ENCODE data around the gene HIPK3. TPM values are rescaled to one million over a fixed set of nuclear protein-coding genes. Genes with fewer than 3 reads are reported as not detected.

HIPK3 gene
- polyA plus RNA-seq, 1 donor (not counting 4 experiments of a cell fraction or from before 2014, with no cell fraction given), result 37.3 TPM

- FAIRE-seq, result no peak
- H3K27ac ChIP-seq (ENCODE audit: control insufficient read depth, insufficient read depth, low read length), result no peak overlapping the region
Observed at GRCh38 chr11:33324302-33324985, 67.3 kb downstream of the HIPK3 start.

GRCh38 chr11:33325451-33325850, 68.3 kb downstream of the HIPK3 start:
- H3K9me3 ChIP-seq (ENCODE audit: control insufficient read depth, low read depth, low read length), result no peaks in the 10 kb centered on the region
- no peak overlapping the region for H3K27ac ChIP-seq (ENCODE audit: control insufficient read depth, insufficient read depth, low read length)
- H4K20me1 ChIP-seq (ENCODE audit: control insufficient read depth, extremely low read depth, insufficient read depth, low read length), result peaks cover 11% of the 10 kb centered on the region
- no peaks in the 10 kb centered on the region for H3K9me1 ChIP-seq (ENCODE audit: control insufficient read depth, extremely low read depth, insufficient read depth, low read length)
- H3K9ac ChIP-seq (ENCODE audit: control insufficient read depth, extremely low read depth, insufficient read depth, low read length), result no peak overlapping the region
- H2AFZ ChIP-seq (ENCODE audit: control insufficient read depth, low read length), result no peak overlapping the region
- TF ChIP-seq EZH2 (IDR thresholded peaks at IDR 0.05; ENCODE audit: low read length), result no peak
- TF ChIP-seq, protein P1, sequence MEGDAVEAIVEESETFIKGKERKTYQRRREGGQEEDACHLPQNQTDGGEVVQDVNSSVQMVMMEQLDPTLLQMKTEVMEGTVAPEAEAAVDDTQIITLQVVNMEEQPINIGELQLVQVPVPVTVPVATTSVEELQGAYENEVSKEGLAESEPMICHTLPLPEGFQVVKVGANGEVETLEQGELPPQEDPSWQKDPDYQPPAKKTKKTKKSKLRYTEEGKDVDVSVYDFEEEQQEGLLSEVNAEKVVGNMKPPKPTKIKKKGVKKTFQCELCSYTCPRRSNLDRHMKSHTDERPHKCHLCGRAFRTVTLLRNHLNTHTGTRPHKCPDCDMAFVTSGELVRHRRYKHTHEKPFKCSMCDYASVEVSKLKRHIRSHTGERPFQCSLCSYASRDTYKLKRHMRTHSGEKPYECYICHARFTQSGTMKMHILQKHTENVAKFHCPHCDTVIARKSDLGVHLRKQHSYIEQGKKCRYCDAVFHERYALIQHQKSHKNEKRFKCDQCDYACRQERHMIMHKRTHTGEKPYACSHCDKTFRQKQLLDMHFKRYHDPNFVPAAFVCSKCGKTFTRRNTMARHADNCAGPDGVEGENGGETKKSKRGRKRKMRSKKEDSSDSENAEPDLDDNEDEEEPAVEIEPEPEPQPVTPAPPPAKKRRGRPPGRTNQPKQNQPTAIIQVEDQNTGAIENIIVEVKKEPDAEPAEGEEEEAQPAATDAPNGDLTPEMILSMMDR (optimal IDR thresholded peaks at IDR 0.05 in 1 of 3, IDR thresholded peaks at IDR 0.05 in 1 of 3, conservative IDR thresholded peaks at IDR 0.05 in 1 of 3; ENCODE audit: extremely low read depth in 1 of 3, insufficient read depth in 2 of 3, low read length in 3 of 3), result no peak
- no peaks in the 10 kb centered on the region for H3K27me3 ChIP-seq (ENCODE audit: control insufficient read depth, extremely low read depth, insufficient read depth, low read length)
- H3K4me2 ChIP-seq (ENCODE audit: control insufficient read depth, extremely low read depth, insufficient read depth, low read depth, low read length), result no peak overlapping the region
- dilution Hi-C loops (cut with MboI; ENCODE audit: extremely low pct_ligation_motif_present, low sequenced_read_pairs), result no loop called here
- FAIRE-seq (no peak), DNase-seq (ENCODE audit: low read depth, low spot score) (no peak)
- no peaks in the 10 kb centered on the region for H3K4me1 ChIP-seq (ENCODE audit: control insufficient read depth, extremely low read depth, insufficient read depth, low read length)
- H3K4me3 ChIP-seq (ENCODE audit: control insufficient read depth in 2 of 3, extremely low read depth in 1 of 3, insufficient read depth in 2 of 3, low read depth in 1 of 3, low read length in 3 of 3), result no peak overlapping the region
- no peaks in the 10 kb centered on the region for H3K36me3 ChIP-seq (ENCODE audit: control insufficient read depth in 2 of 2, extremely low read depth in 1 of 2, insufficient read depth in 2 of 2, low read length in 2 of 2)
- peaks cover 62% of the 10 kb centered on the region for H3K79me2 ChIP-seq (ENCODE audit: control insufficient read depth, insufficient read depth, low read length)

More at GRCh38 chr11:33324302-33324985, 67.3 kb downstream of the HIPK3 start:
- dilution Hi-C loops (cut with MboI; ENCODE audit: extremely low pct_ligation_motif_present, low sequenced_read_pairs), result no loop called here
- no peak overlapping the region for H3K9ac ChIP-seq (ENCODE audit: control insufficient read depth, extremely low read depth, insufficient read depth, low read length)
- TF ChIP-seq EZH2 (IDR thresholded peaks at IDR 0.05; ENCODE audit: low read length), result no peak
- TF ChIP-seq, protein P1 (optimal IDR thresholded peaks at IDR 0.05 in 1 of 3, IDR thresholded peaks at IDR 0.05 in 1 of 3, conservative IDR thresholded peaks at IDR 0.05 in 1 of 3; ENCODE audit: extremely low read depth in 1 of 3, insufficient read depth in 2 of 3, low read length in 3 of 3), result no peak
- H3K27me3 ChIP-seq (ENCODE audit: control insufficient read depth, extremely low read depth, insufficient read depth, low read length), result no peaks in the 10 kb centered on the region
- no peaks in the 10 kb centered on the region for H3K9me1 ChIP-seq (ENCODE audit: control insufficient read depth, extremely low read depth, insufficient read depth, low read length)
- DNase-seq (ENCODE audit: low read depth, low spot score), result no peak
- no peak overlapping the region for H3K4me2 ChIP-seq (ENCODE audit: control insufficient read depth, extremely low read depth, insufficient read depth, low read depth, low read length)
- no peaks in the 10 kb centered on the region for H3K9me3 ChIP-seq (ENCODE audit: control insufficient read depth, low read depth, low read length)
- no peaks in the 10 kb centered on the region for H3K36me3 ChIP-seq (ENCODE audit: control insufficient read depth in 2 of 2, extremely low read depth in 1 of 2, insufficient read depth in 2 of 2, low read length in 2 of 2)
- peaks cover 11% of the 10 kb centered on the region for H4K20me1 ChIP-seq (ENCODE audit: control insufficient read depth, extremely low read depth, insufficient read depth, low read length)
- no peak overlapping the region for H3K4me3 ChIP-seq (ENCODE audit: control insufficient read depth in 2 of 3, extremely low read depth in 1 of 3, insufficient read depth in 2 of 3, low read depth in 1 of 3, low read length in 3 of 3)
- no peak overlapping the region for H2AFZ ChIP-seq (ENCODE audit: control insufficient read depth, low read length)
- no peaks in the 10 kb centered on the region for H3K4me1 ChIP-seq (ENCODE audit: control insufficient read depth, extremely low read depth, insufficient read depth, low read length)
- peaks cover 71% of the 10 kb centered on the region for H3K79me2 ChIP-seq (ENCODE audit: control insufficient read depth, insufficient read depth, low read length)

Data from keratinocyte (primary cell).